ENCODE measurements around the gene NXPH4.

NXPH4 gene

DNA sequence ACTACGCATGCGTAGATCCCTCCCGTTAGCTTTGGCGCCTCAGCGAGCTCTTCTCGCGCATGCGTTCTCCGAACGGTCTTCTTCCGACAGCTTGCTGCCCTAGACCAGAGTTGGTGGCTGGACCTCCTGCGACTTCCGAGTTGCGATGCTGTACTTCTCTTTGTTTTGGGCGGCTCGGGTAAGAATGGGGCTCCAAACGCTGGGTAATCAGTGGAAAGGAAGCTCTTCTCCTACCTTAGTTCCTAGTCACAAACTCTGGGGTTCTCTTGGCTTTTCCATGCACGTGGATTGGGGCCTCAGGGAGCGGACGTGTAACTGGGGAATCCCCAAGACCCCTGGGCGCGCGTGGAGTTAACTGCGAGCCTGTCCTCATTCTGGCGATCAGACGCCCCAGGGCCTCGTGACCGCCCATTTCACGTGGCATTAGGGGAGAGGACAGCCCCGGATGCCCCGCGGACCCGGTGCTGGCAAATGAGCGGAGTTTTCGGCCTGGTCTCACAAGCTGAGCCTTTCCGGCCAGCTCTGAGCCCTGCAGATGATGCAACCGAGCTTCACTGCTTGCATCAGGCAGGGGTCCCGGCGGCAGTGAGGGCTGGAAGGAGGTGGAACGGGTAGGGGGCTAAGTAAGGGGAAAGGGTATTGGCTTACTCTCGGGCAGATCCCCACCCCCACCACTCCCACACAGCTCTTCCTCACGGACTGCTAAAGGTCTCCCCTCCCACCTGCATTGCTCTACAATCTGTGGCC, 13.2 kb downstream of the NXPH4 start, which contains the start of gene SHMT2:
Gene SHMT2, plus strand, starts transcription at position 78 of the 747 bp plus-strand sequence. Its CDS starts 68 bp downstream, at position 146.
- DNase-seq (ENCODE audit: insufficient read length, low spot score): peak; percentile 99
- no peak for FAIRE-seq

DNA sequence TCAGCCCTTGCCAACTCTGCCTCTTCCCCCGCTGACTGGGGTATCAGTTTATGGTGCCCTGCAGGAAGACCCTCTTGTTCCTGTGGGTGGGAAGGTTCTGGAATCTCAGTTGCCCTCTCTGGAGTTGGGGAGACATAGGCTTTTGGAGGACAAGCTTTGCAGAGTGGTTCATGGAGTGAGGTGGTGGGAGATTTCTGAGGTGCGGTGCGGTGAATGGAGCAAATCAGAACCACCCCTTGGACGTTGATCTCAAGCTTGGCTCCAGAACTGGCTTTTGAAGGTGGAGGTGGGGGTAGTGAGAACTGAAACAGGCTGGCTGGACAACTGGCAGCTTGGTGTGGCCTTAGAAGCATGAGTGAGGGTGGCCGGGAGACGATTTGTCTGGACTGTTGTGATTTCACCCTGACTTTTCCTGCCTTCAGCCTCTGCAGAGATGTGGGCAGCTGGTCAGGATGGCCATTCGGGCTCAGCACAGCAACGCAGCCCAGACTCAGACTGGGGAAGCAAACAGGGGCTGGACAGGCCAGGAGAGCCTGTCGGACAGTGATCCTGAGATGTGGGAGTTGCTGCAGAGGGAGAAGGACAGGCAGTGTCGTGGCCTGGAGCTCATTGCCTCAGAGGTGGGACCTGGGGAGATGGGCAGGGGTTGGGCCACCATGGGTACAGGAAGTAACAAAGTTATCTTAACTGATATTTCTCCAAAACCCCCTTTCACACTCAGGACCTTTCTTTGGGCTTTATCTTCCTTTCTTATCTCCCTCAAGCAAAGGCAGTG, 14.0 kb downstream of the NXPH4 start:
- FAIRE-seq (no peak), DNase-seq (ENCODE audit: insufficient read length, low spot score) (no peak)

DNA sequence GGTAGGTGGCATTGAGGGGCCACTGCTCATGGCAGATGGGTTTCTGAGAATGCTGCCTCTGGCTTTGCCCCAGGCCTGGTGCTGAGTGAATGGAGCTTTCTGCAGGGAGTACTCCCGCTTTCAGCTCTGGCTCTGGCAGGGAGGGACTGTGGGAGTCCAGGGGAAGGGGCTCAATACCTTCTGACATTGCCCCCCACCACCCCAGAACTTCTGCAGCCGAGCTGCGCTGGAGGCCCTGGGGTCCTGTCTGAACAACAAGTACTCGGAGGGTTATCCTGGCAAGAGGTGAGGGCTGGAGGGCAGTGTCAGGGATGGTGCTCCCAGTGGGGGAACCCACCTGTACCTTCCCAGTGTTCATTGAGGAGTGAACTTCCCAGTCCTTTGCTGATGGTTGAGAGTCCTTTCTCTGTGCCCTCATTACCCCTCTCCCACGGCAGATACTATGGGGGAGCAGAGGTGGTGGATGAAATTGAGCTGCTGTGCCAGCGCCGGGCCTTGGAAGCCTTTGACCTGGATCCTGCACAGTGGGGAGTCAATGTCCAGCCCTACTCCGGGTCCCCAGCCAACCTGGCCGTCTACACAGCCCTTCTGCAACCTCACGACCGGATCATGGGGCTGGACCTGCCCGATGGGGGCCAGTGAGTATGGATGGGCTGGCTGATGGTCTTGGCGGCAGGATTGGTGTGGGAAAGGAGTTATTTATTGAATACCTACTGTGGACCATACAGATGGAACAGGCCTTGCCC, 14.9 kb downstream of the NXPH4 start:
- DNase-seq (ENCODE audit: insufficient read length, low spot score): no peak
- FAIRE-seq: no peak

DNA sequence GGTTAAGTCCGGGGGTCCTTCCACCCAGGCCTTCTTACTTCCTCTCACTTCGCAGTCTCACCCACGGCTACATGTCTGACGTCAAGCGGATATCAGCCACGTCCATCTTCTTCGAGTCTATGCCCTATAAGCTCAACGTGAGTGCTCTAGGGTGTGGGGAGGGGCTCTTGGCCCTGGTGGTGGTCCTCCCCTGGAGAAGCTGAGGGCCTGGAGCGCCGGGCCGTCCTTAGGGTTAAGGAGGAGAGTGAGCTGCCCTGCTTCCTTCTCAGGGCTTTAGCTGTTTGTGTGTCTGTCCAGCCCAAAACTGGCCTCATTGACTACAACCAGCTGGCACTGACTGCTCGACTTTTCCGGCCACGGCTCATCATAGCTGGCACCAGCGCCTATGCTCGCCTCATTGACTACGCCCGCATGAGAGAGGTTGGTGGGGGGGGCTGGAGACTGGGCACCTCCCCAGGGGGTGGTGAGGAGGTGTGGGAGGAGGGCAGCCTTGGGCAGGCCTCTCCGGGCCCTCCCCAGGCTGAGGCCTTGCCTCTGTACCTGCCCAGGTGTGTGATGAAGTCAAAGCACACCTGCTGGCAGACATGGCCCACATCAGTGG, 15.7 kb downstream of the NXPH4 start:
- DNase-seq (ENCODE audit: insufficient read length, low spot score) (no peak), FAIRE-seq (no peak)

GRCh38 chr12:57233357-57234232, 17.0 kb downstream of the NXPH4 start:
- no peak for FAIRE-seq
- no peak for DNase-seq (ENCODE audit: insufficient read length, low spot score)

DNA sequence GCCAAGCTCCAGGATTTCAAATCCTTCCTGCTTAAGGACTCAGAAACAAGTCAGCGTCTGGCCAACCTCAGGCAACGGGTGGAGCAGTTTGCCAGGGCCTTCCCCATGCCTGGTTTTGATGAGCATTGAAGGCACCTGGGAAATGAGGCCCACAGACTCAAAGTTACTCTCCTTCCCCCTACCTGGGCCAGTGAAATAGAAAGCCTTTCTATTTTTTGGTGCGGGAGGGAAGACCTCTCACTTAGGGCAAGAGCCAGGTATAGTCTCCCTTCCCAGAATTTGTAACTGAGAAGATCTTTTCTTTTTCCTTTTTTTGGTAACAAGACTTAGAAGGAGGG, 17.6 kb downstream of the NXPH4 start:
- FAIRE-seq (no peak), DNase-seq (ENCODE audit: insufficient read length, low spot score) (no peak)

- no peak for DNase-seq (ENCODE audit: insufficient read length, low spot score)
- FAIRE-seq: no peak
Measured at GRCh38 chr12:57234571-57235016, 18.0 kb downstream of the NXPH4 start.

- DNase-seq (ENCODE audit: insufficient read length, low spot score) (no peak), FAIRE-seq (no peak)
Measured at GRCh38 chr12:57235017-57235727, 18.6 kb downstream of the NXPH4 start.

DNA sequence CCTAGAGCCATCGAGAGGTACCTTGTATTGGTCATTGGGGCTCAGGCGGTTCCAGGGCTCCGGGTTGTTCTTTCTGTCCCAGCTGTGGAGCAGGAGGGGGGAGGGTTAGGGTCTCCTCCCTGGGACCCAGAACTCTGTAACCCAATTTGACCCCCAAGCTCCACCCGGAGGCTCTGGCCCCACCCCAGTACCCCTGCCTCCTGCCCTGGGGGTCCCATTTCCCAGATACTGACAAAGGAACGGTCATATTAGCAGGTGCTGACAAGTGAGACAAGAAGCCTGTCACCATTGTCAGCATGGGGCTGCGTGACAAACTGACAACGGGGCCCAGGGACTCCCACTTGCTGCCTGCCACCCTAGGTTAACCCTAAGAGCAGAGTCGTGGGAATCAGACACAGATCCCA, 19.1 kb downstream of the NXPH4 start:
- no peak for FAIRE-seq
- no peak for DNase-seq (ENCODE audit: insufficient read length, low spot score)

DNA sequence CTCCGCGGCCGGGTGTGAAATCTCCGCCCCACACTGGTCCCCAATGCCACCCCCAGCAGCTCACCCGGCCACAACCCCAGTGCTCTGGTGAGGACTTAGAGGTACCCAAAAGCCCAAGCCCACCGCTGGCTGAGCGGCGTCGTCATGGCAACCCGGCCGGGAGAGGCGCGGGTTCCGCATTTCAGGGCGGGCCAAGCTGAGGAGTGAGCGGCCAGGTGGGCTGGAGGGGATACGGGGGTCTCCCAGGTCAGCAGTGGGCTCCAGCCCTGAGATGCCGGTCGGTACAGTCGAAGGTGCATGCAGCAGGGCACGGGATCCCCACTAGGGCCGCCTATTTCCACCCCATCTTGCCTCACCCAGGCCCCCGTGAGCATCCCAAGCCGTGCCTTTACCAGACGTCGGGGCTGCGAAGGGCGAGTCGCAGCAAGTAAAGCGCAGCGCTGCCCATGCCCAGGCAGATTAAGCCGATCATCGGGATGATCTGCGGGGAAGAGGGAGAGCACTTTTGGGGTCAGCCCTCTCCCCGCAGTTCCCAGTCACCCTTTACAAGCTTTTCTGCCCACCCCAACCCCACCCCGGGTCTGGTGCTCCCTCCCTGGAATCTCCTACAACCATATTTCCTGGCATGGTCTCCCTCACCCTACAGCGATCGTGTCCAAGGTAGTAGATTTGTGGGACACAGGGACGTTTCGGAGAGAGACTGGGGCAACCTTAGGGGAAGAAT, 19.8 kb downstream of the NXPH4 start:
- DNase-seq (ENCODE audit: insufficient read length, low spot score): no peak
- no peak for FAIRE-seq

DNA sequence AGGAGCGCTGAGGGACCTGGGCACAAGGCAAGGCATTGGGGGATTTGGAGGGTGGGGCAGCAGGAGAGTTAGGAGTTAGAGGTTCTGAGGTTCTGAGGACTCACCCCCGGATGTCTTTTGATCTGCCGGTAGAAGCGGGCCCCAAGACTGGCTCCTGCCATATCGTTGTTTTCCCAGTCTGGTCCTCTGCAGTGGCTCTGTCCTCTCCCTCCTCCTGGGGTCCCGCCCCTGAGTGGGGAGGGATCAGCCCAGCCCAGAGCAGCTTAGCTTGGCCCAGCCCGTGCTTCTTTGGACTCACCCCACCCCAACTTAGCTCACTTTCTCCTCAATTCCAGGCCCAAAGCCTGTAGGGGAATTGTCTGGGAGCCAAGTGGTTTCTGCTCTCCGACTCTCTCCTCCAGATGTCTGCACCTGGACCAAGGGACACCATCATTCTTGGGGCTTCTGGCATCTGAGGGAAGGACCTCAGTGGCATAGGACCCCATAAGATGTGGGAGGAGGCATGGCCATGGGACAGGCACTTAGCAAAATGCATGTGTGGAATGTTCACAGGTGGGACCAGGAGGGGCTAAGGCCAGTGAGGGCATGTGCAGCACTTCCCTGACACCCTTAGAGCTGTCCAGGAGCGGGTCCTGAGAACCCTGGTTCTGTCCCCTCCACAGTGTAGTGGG, 20.5 kb downstream of the NXPH4 start:
- DNase-seq (ENCODE audit: insufficient read length, low spot score) (no peak), FAIRE-seq (no peak)

- FAIRE-seq (no peak), DNase-seq (ENCODE audit: insufficient read length, low spot score) (no peak)
Measured at GRCh38 chr12:57237596-57237931, 21.0 kb downstream of the NXPH4 start.

DNA sequence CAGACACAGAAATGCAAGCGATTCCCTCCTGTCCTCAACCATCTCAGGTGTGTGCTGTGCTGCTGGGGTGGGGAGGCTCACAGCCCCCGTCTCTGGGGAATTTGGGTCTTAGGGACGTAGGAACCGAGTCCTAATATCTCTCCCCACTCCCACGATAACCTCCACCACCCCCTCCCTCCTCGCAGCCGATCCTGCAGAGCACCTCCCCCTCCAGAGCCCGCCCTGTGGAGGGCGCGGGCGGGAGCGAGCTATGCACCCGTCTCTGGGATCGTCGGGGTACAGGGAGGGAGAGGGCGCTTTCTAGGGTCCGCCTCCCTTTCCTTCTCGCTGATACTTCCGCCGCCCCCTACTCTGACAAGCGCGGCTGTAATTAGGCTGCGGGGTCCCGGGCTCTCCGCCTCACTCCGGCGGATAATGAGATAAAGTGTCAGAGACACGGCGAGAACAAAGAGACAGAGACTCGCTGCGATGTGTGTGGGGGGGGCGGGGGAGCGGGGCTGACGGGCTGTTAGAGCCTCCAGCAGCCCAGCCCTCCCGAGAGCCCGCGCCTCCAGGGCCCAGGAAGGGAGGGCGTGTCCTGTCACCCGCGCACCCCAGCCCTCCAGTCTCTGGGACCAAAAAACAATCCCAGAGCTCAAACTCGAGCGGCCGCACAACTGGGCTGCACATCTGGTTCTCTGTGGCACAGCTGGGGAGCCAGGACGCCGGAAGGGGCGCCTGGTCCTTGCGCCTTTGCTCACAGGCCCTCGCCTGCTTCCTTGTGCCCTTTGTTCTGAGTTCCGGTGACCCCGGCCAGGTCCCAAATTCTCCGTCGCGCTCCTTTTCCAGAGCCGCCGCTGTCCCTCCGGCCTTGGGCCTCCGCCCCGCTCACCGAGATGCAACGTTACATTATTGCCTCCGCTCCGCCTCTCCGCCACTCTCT, 21.6 kb downstream of the NXPH4 start:
- DNase-seq (ENCODE audit: insufficient read length, low spot score): no peak
- FAIRE-seq: no peak

DNA sequence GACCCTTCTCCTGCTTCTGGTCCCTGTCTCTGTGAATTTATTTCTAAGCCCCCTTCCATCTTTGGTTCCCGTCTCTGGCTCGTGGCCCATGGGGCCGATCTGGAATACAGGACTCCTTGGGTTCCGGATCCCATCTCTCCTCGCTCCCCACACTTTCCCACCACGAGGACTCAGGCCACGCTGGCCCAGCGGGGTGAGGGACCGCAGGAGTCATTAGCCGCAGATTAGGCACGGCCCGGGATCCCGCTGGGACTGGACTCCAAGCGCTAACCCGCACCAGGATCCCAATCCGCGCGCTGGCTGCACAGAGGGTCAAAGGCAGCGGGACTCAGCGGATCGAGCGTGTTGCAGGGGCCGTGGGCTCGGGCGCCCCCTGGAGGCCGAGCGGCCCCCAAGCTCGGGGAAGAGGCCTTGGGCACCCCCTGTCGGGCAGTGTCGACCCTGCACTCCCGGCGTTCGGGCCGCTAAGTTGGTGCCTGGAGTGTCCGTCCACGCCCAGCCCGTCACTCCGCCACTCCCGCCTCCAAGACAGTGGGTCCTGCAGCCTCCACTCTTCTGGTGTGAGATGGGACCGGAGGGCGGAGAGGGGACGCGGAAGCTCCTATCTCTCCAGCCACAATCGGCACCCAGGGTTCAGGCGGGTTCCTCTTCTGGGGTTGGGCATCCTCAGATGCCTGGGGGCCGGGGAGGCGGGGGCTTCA, 22.4 kb downstream of the NXPH4 start:
- FAIRE-seq: peak; percentile 65
- peak; percentile 87 for DNase-seq (ENCODE audit: insufficient read length, low spot score)

DNA sequence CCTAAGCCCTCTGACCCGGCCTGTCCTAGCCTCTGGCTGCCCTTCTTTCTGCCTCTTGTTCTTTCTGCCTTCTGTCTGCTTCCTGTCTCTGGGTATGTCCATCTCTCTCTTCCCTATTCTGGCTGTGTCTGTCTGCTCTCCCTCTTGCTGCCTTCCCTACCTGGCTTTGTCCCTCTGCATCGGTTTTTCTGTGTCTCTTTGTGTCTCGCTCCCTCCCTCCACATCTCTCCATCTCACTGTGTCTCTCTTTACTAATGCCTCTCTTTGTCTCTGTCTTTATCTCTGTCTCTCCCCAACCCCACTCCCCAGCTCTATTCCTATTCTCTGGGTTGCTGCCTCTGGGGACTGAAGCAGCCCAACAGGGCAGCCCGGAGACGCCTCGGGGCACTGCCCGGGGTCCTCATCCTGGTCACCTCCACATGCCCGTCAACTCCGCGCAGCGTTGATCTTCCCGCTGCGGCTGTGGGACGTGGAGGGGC, 23.0 kb downstream of the NXPH4 start:
- FAIRE-seq (no peak), DNase-seq (ENCODE audit: insufficient read length, low spot score) (no peak)

DNA sequence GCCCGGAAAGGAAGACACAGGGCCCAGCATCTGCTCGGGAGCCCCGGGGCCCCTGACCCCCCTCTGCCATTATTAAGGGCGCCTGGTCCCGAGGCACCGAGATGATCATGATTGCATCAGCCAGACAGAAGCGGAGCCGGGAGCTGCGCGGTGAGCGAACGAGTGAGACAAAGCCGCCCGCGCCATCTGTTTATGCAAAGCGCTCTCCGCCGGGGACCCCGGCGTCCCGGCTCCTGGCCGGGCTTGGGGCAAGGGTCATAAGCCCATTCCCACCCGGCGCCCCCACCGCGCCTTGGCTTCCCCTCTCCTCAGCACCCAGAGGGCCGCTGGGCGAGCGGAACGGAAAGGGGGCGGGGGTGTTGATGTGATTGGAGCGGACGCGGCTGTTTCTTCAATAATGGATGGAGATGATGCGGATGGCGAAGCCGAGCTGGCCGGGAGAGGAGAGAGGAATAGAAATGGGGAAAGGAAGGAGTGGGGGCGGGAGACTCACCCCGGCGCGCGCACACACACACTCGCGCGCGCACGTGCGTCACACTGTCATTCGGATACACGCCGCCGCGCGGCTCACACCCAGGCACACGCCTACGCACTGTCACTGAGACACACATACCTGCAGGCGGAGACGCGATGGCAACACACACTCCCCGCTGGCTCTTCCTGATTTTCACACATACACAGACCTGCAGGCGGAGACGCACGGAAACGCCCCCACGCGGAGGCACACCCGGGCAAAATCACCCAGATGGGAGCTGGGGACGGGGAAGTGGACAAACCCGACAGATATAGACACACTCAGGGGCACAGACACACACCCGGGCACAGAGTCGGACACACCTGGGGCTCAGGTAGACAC, 23.7 kb downstream of the NXPH4 start:
- DNase-seq (ENCODE audit: insufficient read length, low spot score) (peak; percentile 40), FAIRE-seq (peak; percentile 69)

All from HTR-8/SVneo (cell line).